ENCODE data around the gene TMEM87A. TPM values are rescaled to one million over a fixed set of nuclear protein-coding genes. Genes with fewer than 3 reads are reported as not detected.

The TMEM87A gene
- total and polyA plus RNA-seq, 2 donors = 32.2 to 33.5 TPM

- Histone ChIP-seq H3K27me3 (ENCODE audit: control insufficient read depth in 2 of 2, insufficient read depth in 1 of 2, low read length in 1 of 2) (no peaks in the 10 kb centered on the region), H3K4me3 (ENCODE audit: low read length in 2 of 2) (no peak overlapping the region), H3K27ac (ENCODE audit: low read depth in 1 of 2, low read length in 1 of 2) (no peak overlapping the region), H3K9me3 (ENCODE audit: control insufficient read depth in 2 of 2, insufficient read depth in 1 of 2, low read length in 1 of 2) (no peaks in the 10 kb centered on the region), H3K36me3 (ENCODE audit: control insufficient read depth in 2 of 2, insufficient read depth in 2 of 2, low read length in 1 of 2) (peaks cover 13 to 16% of the 10 kb centered on the region in 2 donors), H3K4me1 (ENCODE audit: control insufficient read depth in 2 of 2, insufficient read depth in 2 of 2, low read length in 2 of 2) (no peaks in the 10 kb centered on the region)
- DNase-seq (ENCODE audit: low read depth in 6 of 9, low spot score in 9 of 9) = no peak
- 99% methylated on average over 1 of the region's 1 CpG for WGBS
Observed at GRCh38 chr15:42289166-42289565, 15.9 kb upstream of the TMEM87A start.

DNA sequence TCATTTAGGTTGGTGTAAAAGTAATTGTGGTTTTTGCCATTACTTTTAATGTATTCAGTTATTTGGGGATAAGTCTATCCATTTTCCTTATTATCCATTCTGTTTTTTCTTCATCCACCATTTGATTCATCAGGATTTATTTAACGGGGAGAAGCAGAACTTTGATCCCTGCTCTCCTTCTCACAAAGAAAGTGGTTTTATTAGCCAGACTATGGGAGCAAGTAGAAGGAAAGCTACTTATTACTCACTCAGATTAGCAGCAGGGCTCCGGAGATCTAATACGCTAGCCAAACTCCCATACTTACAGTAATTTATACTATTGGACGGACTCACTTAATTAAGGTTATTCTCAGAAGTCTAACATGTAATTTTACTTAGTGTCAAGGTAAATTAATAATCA is 14.7 kb upstream of the TMEM87A start:
- no peak for DNase-seq (ENCODE audit: low read depth in 6 of 9, low spot score in 9 of 9)
- Histone ChIP-seq H3K4me3 (ENCODE audit: low read length in 2 of 2) (no peak overlapping the region), H3K27ac (ENCODE audit: low read depth in 1 of 2, low read length in 1 of 2) (no peak overlapping the region), H3K9me3 (ENCODE audit: control insufficient read depth in 2 of 2, insufficient read depth in 1 of 2, low read length in 1 of 2) (no peaks in the 10 kb centered on the region), H3K27me3 (ENCODE audit: control insufficient read depth in 2 of 2, insufficient read depth in 1 of 2, low read length in 1 of 2) (no peaks in the 10 kb centered on the region), H3K36me3 (ENCODE audit: control insufficient read depth in 2 of 2, insufficient read depth in 2 of 2, low read length in 1 of 2) (peaks cover 13 to 16% of the 10 kb centered on the region in 2 donors), H3K4me1 (ENCODE audit: control insufficient read depth in 2 of 2, insufficient read depth in 2 of 2, low read length in 2 of 2) (no peaks in the 10 kb centered on the region)
- WGBS = 98% methylated on average over 4 of the region's 4 CpGs

GRCh38 chr15:42286445-42287029 is 13.3 kb upstream of the TMEM87A start:
- no peak for DNase-seq (ENCODE audit: low read depth in 6 of 9, low spot score in 9 of 9)
- H3K27me3 ChIP-seq (ENCODE audit: control insufficient read depth in 2 of 2, insufficient read depth in 1 of 2, low read length in 1 of 2) = no peaks in the 10 kb centered on the region
- no peaks in the 10 kb centered on the region for H3K9me3 ChIP-seq (ENCODE audit: control insufficient read depth in 2 of 2, insufficient read depth in 1 of 2, low read length in 1 of 2)
- H3K36me3 ChIP-seq (ENCODE audit: control insufficient read depth in 2 of 2, insufficient read depth in 2 of 2, low read length in 1 of 2) = peaks cover 14 to 19% of the 10 kb centered on the region in 2 donors
- no peak overlapping the region for H3K4me3 ChIP-seq (ENCODE audit: low read length in 2 of 2)
- no peaks in the 10 kb centered on the region for H3K4me1 ChIP-seq (ENCODE audit: control insufficient read depth in 2 of 2, insufficient read depth in 2 of 2, low read length in 2 of 2)
- 96% methylated on average over 4 of the region's 4 CpGs for WGBS
- no peak overlapping the region for H3K27ac ChIP-seq (ENCODE audit: low read depth in 1 of 2, low read length in 1 of 2)

DNA sequence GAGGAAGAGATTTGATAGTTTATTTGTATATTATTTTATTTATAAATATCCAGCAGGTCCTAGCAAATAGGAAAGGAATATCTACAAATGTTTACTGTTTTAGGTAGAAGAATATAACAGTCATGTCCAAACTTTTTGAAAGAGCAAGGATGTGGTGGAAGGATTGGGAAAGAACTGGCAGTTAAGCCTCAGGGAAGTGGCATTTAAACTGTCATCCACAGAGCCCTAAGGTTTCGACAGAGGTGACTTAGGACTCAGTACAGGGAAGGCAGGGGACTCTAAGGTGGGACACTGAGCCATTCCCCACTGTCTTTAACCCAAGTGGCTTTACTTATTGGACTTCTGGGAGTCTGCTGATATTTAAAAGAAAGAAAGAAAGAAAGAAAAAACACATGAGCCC is 11.8 kb upstream of the TMEM87A start:
- no peak overlapping the region for H3K4me3 ChIP-seq (ENCODE audit: low read length in 2 of 2)
- no peaks in the 10 kb centered on the region for H3K4me1 ChIP-seq (ENCODE audit: control insufficient read depth in 2 of 2, insufficient read depth in 2 of 2, low read length in 2 of 2)
- no peaks in the 10 kb centered on the region for H3K9me3 ChIP-seq (ENCODE audit: control insufficient read depth in 2 of 2, insufficient read depth in 1 of 2, low read length in 1 of 2)
- H3K36me3 ChIP-seq (ENCODE audit: control insufficient read depth in 2 of 2, insufficient read depth in 2 of 2, low read length in 1 of 2) = peaks cover 16 to 25% of the 10 kb centered on the region in 2 donors
- DNase-seq (ENCODE audit: low read depth in 6 of 9, low spot score in 9 of 9) = no peak
- no peaks in the 10 kb centered on the region for H3K27me3 ChIP-seq (ENCODE audit: control insufficient read depth in 2 of 2, insufficient read depth in 1 of 2, low read length in 1 of 2)
- WGBS = 98% methylated on average over 1 of the region's 1 CpG
- H3K27ac ChIP-seq (ENCODE audit: low read depth in 1 of 2, low read length in 1 of 2) = no peak overlapping the region

DNA sequence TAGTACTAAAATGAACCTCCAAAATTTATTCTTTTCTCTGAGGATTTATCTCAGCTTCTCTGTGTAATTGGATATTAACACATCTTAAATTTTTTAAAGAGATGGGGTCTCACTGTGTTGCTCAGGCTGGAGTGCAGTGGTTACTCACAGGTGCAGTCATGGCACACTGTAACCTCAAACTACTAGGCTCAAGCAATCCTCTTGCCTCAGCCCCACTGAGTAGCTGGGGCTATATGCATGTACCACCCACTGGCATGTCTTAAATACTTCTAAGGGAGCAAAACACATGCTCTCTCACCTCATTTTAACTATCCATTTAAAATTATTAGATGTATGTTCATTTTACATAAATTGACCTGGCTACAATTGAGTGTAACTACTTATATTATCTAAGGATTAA is 11.3 kb upstream of the TMEM87A start:
- Histone ChIP-seq H3K27ac (ENCODE audit: low read depth in 1 of 2, low read length in 1 of 2) (no peak overlapping the region), H3K36me3 (ENCODE audit: control insufficient read depth in 2 of 2, insufficient read depth in 2 of 2, low read length in 1 of 2) (peaks cover 15 to 23% of the 10 kb centered on the region in 2 donors), H3K4me1 (ENCODE audit: control insufficient read depth in 2 of 2, insufficient read depth in 2 of 2, low read length in 2 of 2) (no peaks in the 10 kb centered on the region), H3K27me3 (ENCODE audit: control insufficient read depth in 2 of 2, insufficient read depth in 1 of 2, low read length in 1 of 2) (no peaks in the 10 kb centered on the region), H3K9me3 (ENCODE audit: control insufficient read depth in 2 of 2, insufficient read depth in 1 of 2, low read length in 1 of 2) (no peaks in the 10 kb centered on the region), H3K4me3 (ENCODE audit: low read length in 2 of 2) (no peak overlapping the region)
- no peak for DNase-seq (ENCODE audit: low read depth in 6 of 9, low spot score in 9 of 9)

DNA sequence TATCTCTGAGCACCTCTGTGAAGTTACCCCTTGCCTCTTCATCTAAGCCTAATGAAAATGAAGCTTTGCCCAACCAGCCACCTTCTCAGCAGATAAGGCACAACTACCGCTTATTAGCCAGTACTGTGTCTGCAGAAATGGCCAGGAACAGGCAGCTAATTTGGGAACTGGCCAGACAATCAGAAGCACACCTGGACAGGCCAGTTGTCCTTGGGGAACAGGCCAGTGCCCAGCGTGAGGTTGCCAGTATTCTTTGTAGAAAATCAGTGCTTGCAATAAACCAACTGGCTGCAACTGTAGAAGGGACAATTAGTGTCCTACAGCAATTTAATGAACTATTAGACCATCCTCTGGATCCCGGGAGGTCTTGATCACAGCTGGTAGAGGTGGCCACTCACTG is 10.4 kb upstream of the TMEM87A start:
- Histone ChIP-seq H3K4me3 (ENCODE audit: low read length in 2 of 2) (no peak overlapping the region), H3K9me3 (ENCODE audit: control insufficient read depth in 2 of 2, insufficient read depth in 1 of 2, low read length in 1 of 2) (no peaks in the 10 kb centered on the region), H3K27me3 (ENCODE audit: control insufficient read depth in 2 of 2, insufficient read depth in 1 of 2, low read length in 1 of 2) (no peaks in the 10 kb centered on the region), H3K4me1 (ENCODE audit: control insufficient read depth in 2 of 2, insufficient read depth in 2 of 2, low read length in 2 of 2) (no peaks in the 10 kb centered on the region), H3K27ac (ENCODE audit: low read depth in 1 of 2, low read length in 1 of 2) (no peak overlapping the region), H3K36me3 (ENCODE audit: control insufficient read depth in 2 of 2, insufficient read depth in 2 of 2, low read length in 1 of 2) (peaks cover 7 to 28% of the 10 kb centered on the region in 2 donors)
- DNase-seq (ENCODE audit: low read depth in 6 of 9, low spot score in 9 of 9) = no peak
- 98% methylated on average over 3 of the region's 3 CpGs for WGBS

- Histone ChIP-seq H3K27ac (ENCODE audit: low read depth in 1 of 2, low read length in 1 of 2) (no peak overlapping the region), H3K36me3 (ENCODE audit: control insufficient read depth in 2 of 2, insufficient read depth in 2 of 2, low read length in 1 of 2) (peaks cover 6 to 28% of the 10 kb centered on the region in 2 donors), H3K4me3 (ENCODE audit: low read length in 2 of 2) (no peak overlapping the region), H3K27me3 (ENCODE audit: control insufficient read depth in 2 of 2, insufficient read depth in 1 of 2, low read length in 1 of 2) (no peaks in the 10 kb centered on the region), H3K4me1 (ENCODE audit: control insufficient read depth in 2 of 2, insufficient read depth in 2 of 2, low read length in 2 of 2) (no peaks in the 10 kb centered on the region), H3K9me3 (ENCODE audit: control insufficient read depth in 2 of 2, insufficient read depth in 1 of 2, low read length in 1 of 2) (no peaks in the 10 kb centered on the region)
- WGBS = 79% methylated on average over 5 of the region's 5 CpGs
- no peak for DNase-seq (ENCODE audit: low read depth in 6 of 9, low spot score in 9 of 9)
Observed at GRCh38 chr15:42282926-42283325, 9.7 kb upstream of the TMEM87A start.

- no peak overlapping the region for H3K27ac ChIP-seq (ENCODE audit: low read depth in 1 of 2, low read length in 1 of 2)
- H3K4me1 ChIP-seq (ENCODE audit: control insufficient read depth in 2 of 2, insufficient read depth in 2 of 2, low read length in 2 of 2) = no peaks in the 10 kb centered on the region
- no peaks in the 10 kb centered on the region for H3K9me3 ChIP-seq (ENCODE audit: control insufficient read depth in 2 of 2, insufficient read depth in 1 of 2, low read length in 1 of 2)
- H3K36me3 ChIP-seq (ENCODE audit: control insufficient read depth in 2 of 2, insufficient read depth in 2 of 2, low read length in 1 of 2) = peaks cover 6 to 28% of the 10 kb centered on the region in 2 donors
- H3K4me3 ChIP-seq (ENCODE audit: low read length in 2 of 2) = no peak overlapping the region
- DNase-seq (ENCODE audit: low read depth in 6 of 9, low spot score in 9 of 9) = no peak
- H3K27me3 ChIP-seq (ENCODE audit: control insufficient read depth in 2 of 2, insufficient read depth in 1 of 2, low read length in 1 of 2) = no peaks in the 10 kb centered on the region
Observed at GRCh38 chr15:42282344-42282743, 9.1 kb upstream of the TMEM87A start.

DNA sequence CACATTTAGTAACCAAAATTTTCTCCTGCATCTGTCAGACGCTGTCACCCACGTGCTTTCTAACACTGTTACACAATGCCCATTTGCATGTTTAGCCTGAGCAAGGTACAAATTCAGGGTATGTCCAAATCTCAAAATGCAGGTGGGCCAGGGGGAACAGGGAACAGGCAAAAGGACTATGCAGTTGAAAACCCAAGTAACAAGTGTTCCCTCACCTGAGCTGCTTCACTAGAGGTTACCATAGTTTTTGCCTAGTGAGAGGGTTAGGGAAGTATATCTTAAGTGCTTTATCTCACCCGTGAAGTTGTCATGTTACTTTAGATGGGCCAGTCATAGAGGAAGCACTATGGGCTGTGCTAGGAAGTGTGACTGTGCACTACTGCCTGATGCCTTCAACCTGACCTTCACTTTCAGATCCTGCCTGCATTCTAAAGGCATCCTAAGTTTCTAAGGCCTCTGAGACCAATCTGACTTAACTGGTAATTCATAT is 6.0 kb upstream of the TMEM87A start:
- DNase-seq (ENCODE audit: low read depth in 6 of 9, low spot score in 9 of 9) = no peak
- Histone ChIP-seq H3K4me3 (ENCODE audit: low read length in 2 of 2) (no peak overlapping the region), H3K9me3 (ENCODE audit: control insufficient read depth in 2 of 2, insufficient read depth in 1 of 2, low read length in 1 of 2) (no peaks in the 10 kb centered on the region), H3K4me1 (ENCODE audit: control insufficient read depth in 2 of 2, insufficient read depth in 2 of 2, low read length in 2 of 2) (peaks cover 9 to 12% of the 10 kb centered on the region in 2 donors), H3K36me3 (ENCODE audit: control insufficient read depth in 2 of 2, insufficient read depth in 2 of 2, low read length in 1 of 2) (peaks cover 6 to 24% of the 10 kb centered on the region in 2 donors), H3K27me3 (ENCODE audit: control insufficient read depth in 2 of 2, insufficient read depth in 1 of 2, low read length in 1 of 2) (no peaks in the 10 kb centered on the region), H3K27ac (ENCODE audit: low read depth in 1 of 2, low read length in 1 of 2) (no peak overlapping the region)
- WGBS = 65% methylated on average over 3 of the region's 3 CpGs
